NCI-H446 treated with DMSO at 0.1 percent for 48 hours (cell line): ENCODE measurements around the gene SFXN5.

Source experiments
- DNase-seq: peaks from one replicate; lab custom pipeline; 2025; lab: John Stamatoyannopoulos, UW

The SFXN5 gene

GRCh38 chr2:72956050-72956395 is 115.5 kb downstream of the SFXN5 start:
- DNase-seq: no peak

- DNase-seq: no peak
Observed at GRCh38 chr2:72955228-72956049, 116.1 kb downstream of the SFXN5 start.

GRCh38 chr2:72954376-72955227 is 116.9 kb downstream of the SFXN5 start:
- no peak for DNase-seq

- DNase-seq: no peak
Observed at GRCh38 chr2:72953976-72954375, 117.5 kb downstream of the SFXN5 start.

GRCh38 chr2:72953528-72953927 is 118.0 kb downstream of the SFXN5 start:
- DNase-seq: no peak

DNA sequence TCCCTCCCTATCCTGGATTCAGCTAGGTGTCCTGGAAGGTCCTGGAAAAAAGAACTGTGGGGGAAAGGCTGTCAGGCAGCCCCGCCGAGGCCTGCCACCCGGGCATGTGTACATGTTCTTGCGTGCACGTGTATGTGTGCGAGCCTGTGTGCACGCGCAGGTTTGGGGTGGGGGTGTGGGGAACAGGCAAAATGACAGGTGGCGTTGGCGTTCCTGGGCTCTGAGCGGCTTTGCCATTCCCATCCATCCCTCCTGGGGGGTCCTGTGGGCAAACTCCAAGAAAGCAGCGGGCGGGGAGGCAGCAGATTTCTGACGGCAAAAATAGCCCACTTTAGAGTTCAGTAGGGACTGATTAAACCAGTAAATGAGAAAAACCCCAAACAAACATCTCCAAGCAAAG is 118.6 kb downstream of the SFXN5 start:
- no peak for DNase-seq

GRCh38 chr2:72952110-72952823 is 119.2 kb downstream of the SFXN5 start:
- no peak for DNase-seq

DNA sequence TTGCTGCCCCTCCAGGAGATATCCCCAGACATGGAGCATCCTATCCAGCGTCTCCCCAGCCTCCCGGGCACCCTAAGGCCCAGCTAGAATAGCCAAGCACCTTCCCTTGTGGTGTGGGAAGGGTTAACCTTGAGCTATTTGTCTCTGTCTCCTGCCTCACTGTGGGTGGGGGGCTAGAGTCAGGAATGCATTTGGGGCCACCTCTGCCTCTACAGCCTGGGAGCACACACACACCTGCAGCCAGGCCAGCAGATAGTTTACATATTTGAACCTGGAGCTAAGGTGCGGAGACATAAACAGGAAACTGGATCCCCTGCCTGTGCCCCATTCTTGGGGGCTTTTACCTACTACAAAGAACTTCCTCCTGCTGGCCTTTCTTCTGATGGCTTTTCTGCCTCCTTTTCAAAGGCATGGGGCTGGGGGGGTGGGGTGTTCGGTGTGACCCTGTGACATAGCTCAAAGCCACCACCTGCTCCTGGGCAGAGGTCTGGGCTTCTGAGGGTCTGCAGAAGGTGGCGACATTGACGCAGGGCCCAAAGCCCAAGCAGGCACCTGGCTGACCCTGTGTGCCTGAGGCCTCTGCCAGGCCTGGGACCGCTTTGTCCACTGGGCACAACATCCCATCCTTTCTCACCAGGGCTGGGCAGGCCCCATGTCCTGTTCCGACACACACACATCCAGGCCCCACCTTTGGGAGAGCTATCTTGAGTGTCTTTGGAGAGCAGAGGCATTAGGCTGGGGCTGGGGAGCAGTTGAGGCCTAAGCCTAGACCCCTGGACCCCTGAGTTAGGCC is 120.0 kb downstream of the SFXN5 start:
- DNase-seq: no peak

GRCh38 chr2:72950558-72951255 is 120.8 kb downstream of the SFXN5 start:
- no peak for DNase-seq

DNA sequence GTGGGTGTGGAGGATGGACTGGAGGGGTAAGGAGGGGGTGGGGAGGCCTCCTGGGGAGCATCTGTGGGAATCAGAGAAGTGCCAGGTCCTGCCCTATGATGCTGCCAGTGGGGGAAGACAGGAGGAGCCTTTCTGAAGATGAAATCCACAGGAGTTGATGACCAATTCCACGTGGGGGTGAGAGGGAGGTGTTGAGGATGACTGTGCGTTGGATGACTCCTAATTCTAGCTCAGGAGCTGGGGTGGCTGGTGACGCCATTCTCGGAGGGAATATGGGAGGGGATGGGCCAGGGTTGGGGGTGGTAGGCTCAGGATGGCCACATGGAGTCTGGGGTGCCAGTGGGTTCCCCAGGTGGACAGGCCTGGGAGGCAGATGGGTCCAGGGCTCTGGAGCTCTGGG is 121.9 kb downstream of the SFXN5 start:
- DNase-seq: no peak

DNA sequence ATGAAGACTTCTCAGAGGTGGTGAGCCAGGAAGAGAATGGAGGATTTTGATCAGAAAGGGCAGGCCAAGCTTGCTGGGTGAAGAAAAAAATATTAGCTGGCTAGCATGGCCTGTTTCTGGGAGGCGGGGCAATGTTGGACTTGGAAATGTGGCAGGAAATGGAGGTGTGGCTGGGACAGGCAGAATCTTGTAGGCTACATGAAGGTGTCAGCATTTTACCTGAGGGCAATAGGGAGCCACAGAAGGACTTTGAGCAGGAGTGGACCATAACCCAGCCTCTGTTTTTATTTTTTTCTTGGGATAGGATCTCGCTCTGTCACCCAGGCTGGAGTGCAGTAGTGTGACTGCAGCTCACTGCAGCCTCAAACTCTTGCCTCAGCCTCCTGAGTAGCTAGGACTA is 122.5 kb downstream of the SFXN5 start:
- DNase-seq: no peak

- DNase-seq: no peak
Observed at GRCh38 chr2:72947952-72948830, 123.3 kb downstream of the SFXN5 start.

- no peak for DNase-seq
Observed at GRCh38 chr2:72946466-72946865, 125.0 kb downstream of the SFXN5 start.

DNA sequence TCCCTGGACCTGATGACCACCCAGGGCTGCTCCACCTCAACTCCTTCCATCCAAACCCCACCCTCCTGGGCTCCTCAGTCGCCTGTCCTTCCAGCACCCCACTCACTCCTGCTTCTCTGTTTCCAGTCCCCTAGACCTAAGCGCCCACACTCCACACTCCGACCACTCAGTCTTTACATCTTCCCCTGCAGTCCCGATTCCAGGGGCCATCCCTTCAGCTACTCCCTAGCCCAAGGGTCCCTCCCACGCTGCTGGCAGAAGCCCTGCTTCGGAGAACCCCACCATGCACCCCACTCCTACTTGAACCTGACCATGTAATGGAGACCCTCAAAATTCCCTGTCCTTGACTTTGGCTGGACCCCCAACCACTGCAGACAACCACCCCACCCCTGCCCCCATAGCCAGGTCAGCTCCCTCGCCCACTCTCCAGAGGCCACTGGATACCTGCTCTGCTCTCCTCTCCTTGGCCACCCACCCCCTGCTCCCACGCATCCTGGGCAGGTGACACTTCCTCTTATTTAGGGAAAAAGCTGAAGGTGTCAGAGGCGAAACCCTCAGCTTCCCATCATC is 126.0 kb downstream of the SFXN5 start:
- no peak for DNase-seq

GRCh38 chr2:72944804-72945449 is 126.6 kb downstream of the SFXN5 start:
- no peak for DNase-seq

GRCh38 chr2:72943540-72944395 is 127.7 kb downstream of the SFXN5 start:
- DNase-seq: no peak

DNA sequence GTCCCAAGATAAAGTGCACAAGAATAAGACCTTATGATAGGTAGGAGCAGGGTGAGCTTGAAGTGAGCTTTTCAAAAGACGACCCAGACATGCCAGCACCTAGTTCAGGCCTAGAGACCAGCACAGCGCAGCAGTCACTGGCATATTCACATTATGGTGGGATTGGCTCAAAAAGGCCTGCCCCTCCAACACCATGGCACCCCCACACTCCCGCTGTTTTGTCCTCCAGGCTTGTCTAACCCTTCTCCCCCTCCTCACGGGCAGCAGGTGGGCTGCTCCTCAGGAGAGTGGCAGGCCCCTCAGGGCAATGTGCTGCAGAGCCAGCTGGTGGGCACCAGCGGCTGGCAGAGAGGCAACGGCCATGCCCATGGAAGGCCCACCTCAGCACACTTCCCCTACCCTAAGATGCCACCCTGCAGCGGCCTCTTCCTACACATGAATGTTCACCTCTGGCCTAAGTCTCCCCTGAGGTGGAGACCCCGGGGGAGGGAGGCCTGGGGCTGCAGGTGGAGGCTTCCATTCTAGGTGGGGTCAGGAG is 128.6 kb downstream of the SFXN5 start:
- no peak for DNase-seq

DNA sequence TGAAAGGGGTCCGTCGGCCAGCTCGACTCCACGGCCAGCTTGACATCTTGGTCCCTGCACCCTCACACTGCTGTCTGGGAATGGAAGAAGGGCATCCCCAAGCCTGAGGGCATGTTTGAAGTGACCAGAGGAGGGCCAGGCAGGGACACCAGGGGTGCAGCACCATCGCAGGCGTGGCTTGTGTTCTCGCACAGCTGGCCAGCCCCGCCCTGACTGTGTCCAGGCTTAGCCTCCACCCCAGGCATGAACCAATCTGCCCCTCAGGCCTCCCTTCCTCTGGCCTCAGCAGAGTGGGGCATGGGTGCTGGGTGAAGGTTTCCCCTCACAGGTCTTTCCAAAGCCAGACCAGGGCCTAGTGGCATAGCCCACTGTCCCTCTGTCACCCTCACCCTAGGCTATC is 129.2 kb downstream of the SFXN5 start:
- DNase-seq: no peak
